H1 (cell line): ENCODE measurements around the gene MGARP.

Source experiments
- KDM1A ChIP-seq: fragments of 200-600, 300-600 bp; sonication (generic); IDR thresholded peaks from 2 replicates; pipeline ENCODE4 v1.7.1; 2016; ENCODE audit warnings: mild to moderate bottlenecking, low read length, borderline replicate concordance
- POLR2A ChIP-seq, 2 experiments: IDR thresholded peaks; 1 replicate in 1 of 2; 2 replicates in 1 of 2; pipeline ENCODE4 v1.6.1; 2011; ENCODE audit warnings: low read depth in 2 of 2, low read length in 2 of 2, mild to moderate bottlenecking in 2 of 2; ENCODE audit errors: control extremely low read depth in 1 of 2
- RAD21 ChIP-seq, 2 experiments: IDR thresholded peaks in 1 of 2; conservative IDR thresholded peaks in 1 of 2; 2 replicates each; pipeline ENCODE4 v1.6.1; 2011; ENCODE audit warnings: low read depth in 2 of 2, low read length in 2 of 2, improper control_type of control experiment in 1 of 2, inconsistent platforms in 1 of 2, mild to moderate bottlenecking in 1 of 2, moderate library complexity in 1 of 2
- TAF1 ChIP-seq: IDR thresholded peaks from 2 replicates; pipeline ENCODE4 v1.6.1; 2011; ENCODE audit warnings: mild to moderate bottlenecking, low read depth, low read length
- TF ChIP-seq, protein P1 (sequence below), 3 experiments: IDR thresholded peaks; 1 replicate in 2 of 3; 2 replicates in 1 of 3; pipeline versions ENCODE4 v1.5.1 to v1.6.1; 2011; ENCODE audit warnings: low read length in 3 of 3, mild to moderate bottlenecking in 3 of 3, inconsistent platforms in 2 of 3, low read depth in 1 of 3, moderate library complexity in 1 of 3; ENCODE audit not compliant: insufficient read depth in 1 of 3; ENCODE audit errors: control extremely low read depth in 1 of 3

- TF ChIP-seq, protein P1, sequence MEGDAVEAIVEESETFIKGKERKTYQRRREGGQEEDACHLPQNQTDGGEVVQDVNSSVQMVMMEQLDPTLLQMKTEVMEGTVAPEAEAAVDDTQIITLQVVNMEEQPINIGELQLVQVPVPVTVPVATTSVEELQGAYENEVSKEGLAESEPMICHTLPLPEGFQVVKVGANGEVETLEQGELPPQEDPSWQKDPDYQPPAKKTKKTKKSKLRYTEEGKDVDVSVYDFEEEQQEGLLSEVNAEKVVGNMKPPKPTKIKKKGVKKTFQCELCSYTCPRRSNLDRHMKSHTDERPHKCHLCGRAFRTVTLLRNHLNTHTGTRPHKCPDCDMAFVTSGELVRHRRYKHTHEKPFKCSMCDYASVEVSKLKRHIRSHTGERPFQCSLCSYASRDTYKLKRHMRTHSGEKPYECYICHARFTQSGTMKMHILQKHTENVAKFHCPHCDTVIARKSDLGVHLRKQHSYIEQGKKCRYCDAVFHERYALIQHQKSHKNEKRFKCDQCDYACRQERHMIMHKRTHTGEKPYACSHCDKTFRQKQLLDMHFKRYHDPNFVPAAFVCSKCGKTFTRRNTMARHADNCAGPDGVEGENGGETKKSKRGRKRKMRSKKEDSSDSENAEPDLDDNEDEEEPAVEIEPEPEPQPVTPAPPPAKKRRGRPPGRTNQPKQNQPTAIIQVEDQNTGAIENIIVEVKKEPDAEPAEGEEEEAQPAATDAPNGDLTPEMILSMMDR (IDR thresholded peaks at IDR 0.05; ENCODE audit: control extremely low read depth in 1 of 3, insufficient read depth in 1 of 3, low read depth in 1 of 3, low read length in 3 of 3), result no peak
- TF ChIP-seq RAD21 (IDR thresholded peaks at IDR 0.05 in 1 of 2, conservative IDR thresholded peaks at IDR 0.05 in 1 of 2; ENCODE audit: low read depth in 2 of 2, low read length in 2 of 2) (no peak), KDM1A (no peak), TAF1 (no peak), POLR2A (IDR thresholded peaks at IDR 0.05; ENCODE audit: control extremely low read depth in 1 of 2, low read depth in 2 of 2, low read length in 2 of 2) (no peak)
Observed at GRCh38 chr4:139275281-139275735, 4.7 kb downstream of the MGARP start.
